Measurements from ENCODE around the gene ETV6. TPM values are rescaled to one million over a fixed set of nuclear protein-coding genes. Genes with fewer than 3 reads are reported as not detected.

Gene ETV6
- total and polyA plus RNA-seq, 8 donors, result 5.1 to 31.6 (median 18.2) TPM

- no peak for FAIRE-seq
- no peak for DNase-seq
Observed at GRCh38 chr12:11795192-11795912, 145.9 kb downstream of the ETV6 start.

GRCh38 chr12:11795913-11796459, 146.5 kb downstream of the ETV6 start:
- DNase-seq, result peak in 1 of 6 donors; percentile 33
- FAIRE-seq, result no peak
- TF ChIP-seq CTCF (IDR thresholded peaks at IDR 0.05), result no peak
- ATAC-seq, result peak; percentile 46 to 60 (median 57)
- intact Hi-C loops (cut with DNase I), result no loop called here
- Histone ChIP-seq H3K27me3 (no peaks in the 10 kb centered on the region), H3K4me1 (peaks cover 21 to 41% (median 33%) of the 10 kb centered on the region in 3 donors), H3K27ac (peak overlapping the region in 3 of 4 donors; percentile 0 to 58 (median 17)), H3K9me3 (no peaks in the 10 kb centered on the region), H3K4me3 (no peak overlapping the region), H3K36me3 (no peaks in the 10 kb centered on the region)
- 20 to 21% methylated on average over 6 of the region's 6 CpGs for WGBS, 2 donors

More at GRCh38 chr12:11795192-11795912, 145.9 kb downstream of the ETV6 start:
- no peak for TF ChIP-seq CTCF (IDR thresholded peaks at IDR 0.05)
- intact Hi-C loops (cut with DNase I), result no loop called here
- H3K4me1 ChIP-seq, result peaks cover 21 to 41% (median 33%) of the 10 kb centered on the region in 3 donors
- H3K36me3 ChIP-seq, result no peaks in the 10 kb centered on the region
- peak in 3 of 4 donors; percentile 27 to 57 (median 36) for ATAC-seq
- no peaks in the 10 kb centered on the region for H3K27me3 ChIP-seq
- peak overlapping the region in 3 of 4 donors; percentile 0 to 58 (median 17) for H3K27ac ChIP-seq
- no peak overlapping the region for H3K4me3 ChIP-seq
- WGBS, 2 donors, result 44 to 45% methylated on average over 8 of the region's 8 CpGs
- no peaks in the 10 kb centered on the region for H3K9me3 ChIP-seq

- Histone ChIP-seq H3K4me3 (no peak overlapping the region), H3K4me1 (peaks cover 21 to 41% (median 33%) of the 10 kb centered on the region in 3 donors), H3K36me3 (no peaks in the 10 kb centered on the region), H3K27ac (peak overlapping the region in 1 of 4 donors; percentile 2), H3K9me3 (no peaks in the 10 kb centered on the region), H3K27me3 (no peaks in the 10 kb centered on the region)
- no peak for DNase-seq
- FAIRE-seq, result no peak
- intact Hi-C loops (cut with DNase I), result no loop called here
- no peak for TF ChIP-seq CTCF (IDR thresholded peaks at IDR 0.05)
- WGBS, 2 donors, result 78 to 80% methylated on average over 5 of the region's 5 CpGs
- no peak for ATAC-seq
Observed at GRCh38 chr12:11797317-11797913, 147.9 kb downstream of the ETV6 start.

DNA sequence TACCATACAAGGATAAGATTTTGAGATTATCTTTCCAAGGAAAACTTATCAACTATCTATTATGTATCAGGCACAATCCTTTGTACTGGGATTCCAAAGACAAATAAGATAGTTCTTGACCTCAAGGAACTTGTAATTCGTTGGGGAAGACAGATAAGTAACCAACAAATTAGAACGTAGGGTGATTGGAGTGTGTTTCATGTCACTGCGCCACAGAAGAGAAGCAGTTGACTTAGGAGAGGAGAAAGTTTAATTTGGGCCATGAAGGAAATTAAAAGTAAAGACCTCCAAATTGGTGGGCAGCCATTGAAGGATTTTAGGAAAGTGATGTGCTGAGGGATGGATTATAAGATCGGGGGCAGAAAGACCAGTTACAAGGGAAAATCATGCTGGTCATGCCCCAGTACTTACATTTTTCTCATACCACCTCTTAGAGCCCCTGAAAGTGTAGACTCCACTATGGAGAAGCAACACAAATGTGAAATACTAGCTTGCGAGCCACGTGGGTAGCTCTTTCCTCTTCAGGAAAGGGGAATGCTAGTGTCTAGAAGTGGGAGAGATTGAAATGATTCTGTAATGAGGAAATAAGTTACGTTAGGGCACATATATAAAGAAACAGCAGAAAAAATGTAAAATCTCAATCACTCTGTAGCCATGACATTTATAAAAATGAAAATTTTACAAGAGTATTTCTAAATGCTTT, 148.7 kb downstream of the ETV6 start:
- DNase-seq, result no peak
- Histone ChIP-seq H3K27me3 (no peaks in the 10 kb centered on the region), H3K4me1 (peaks cover 21 to 38% (median 33%) of the 10 kb centered on the region in 3 donors), H3K27ac (no peak overlapping the region), H3K4me3 (no peak overlapping the region), H3K36me3 (no peaks in the 10 kb centered on the region), H3K9me3 (no peaks in the 10 kb centered on the region)
- TF ChIP-seq CTCF (IDR thresholded peaks at IDR 0.05), result no peak
- intact Hi-C loops (cut with DNase I), result no loop called here
- ATAC-seq, result no peak
- WGBS, 2 donors, result 80 to 82% methylated on average over 7 of the region's 7 CpGs
- FAIRE-seq, result no peak
